ENCODE data around the gene CAMSAP1.

Gene CAMSAP1

GRCh38 chr9:135907006-135907430 lies 328 bp downstream of the CAMSAP1 start:
- Histone ChIP-seq H3K27me3 (ENCODE audit: control insufficient read depth in 5 of 5, insufficient read depth in 4 of 5, low read length in 5 of 5) (no peaks in the 10 kb centered on the region), H3K9me3 (ENCODE audit: control insufficient read depth in 5 of 5, low read length in 5 of 5) (peaks cover 0 to 4% (median 0%) of the 10 kb centered on the region in 5 donors), H3K4me1 (ENCODE audit: control insufficient read depth in 5 of 5, insufficient read depth in 5 of 5, low read length in 5 of 5) (peaks cover 13 to 48% (median 32%) of the 10 kb centered on the region in 5 donors), H3K36me3 (ENCODE audit: control insufficient read depth in 5 of 5, insufficient read depth in 5 of 5, low read length in 5 of 5) (peaks cover 0 to 13% (median 10%) of the 10 kb centered on the region in 5 donors), H3K27ac (ENCODE audit: low read depth, low read length) (no peak overlapping the region), H3K9ac (ENCODE audit: low read length in 5 of 5) (no peak overlapping the region), H3K4me3 (ENCODE audit: low read depth in 1 of 5, low read length in 5 of 5) (peak overlapping the region in 4 of 5 donors; percentile 55 to 70 (median 64))

GRCh38 chr9:135906291-135907005 lies 898 bp downstream of the CAMSAP1 start:
- peak overlapping the region; percentile 96 for H3K27ac ChIP-seq (ENCODE audit: low read depth, low read length)

GRCh38 chr9:135905380-135906258 lies 1.7 kb downstream of the CAMSAP1 start:
- Histone ChIP-seq H3K4me1 (ENCODE audit: control insufficient read depth in 5 of 5, insufficient read depth in 5 of 5, low read length in 5 of 5) (peaks cover 13 to 48% (median 32%) of the 10 kb centered on the region in 5 donors), H3K27ac (ENCODE audit: low read depth, low read length) (peak overlapping the region; percentile 96), H3K4me3 (ENCODE audit: low read depth in 1 of 5, low read length in 5 of 5) (peak overlapping the region; percentile 46 to 70 (median 61))

More at GRCh38 chr9:135906291-135907005, 898 bp downstream of the CAMSAP1 start:
- Histone ChIP-seq H3K9me3 (ENCODE audit: control insufficient read depth in 5 of 5, low read length in 5 of 5) (peaks cover 0 to 3% (median 0%) of the 10 kb centered on the region in 5 donors), H3K4me1 (ENCODE audit: control insufficient read depth in 5 of 5, insufficient read depth in 5 of 5, low read length in 5 of 5) (peaks cover 13 to 48% (median 32%) of the 10 kb centered on the region in 5 donors), H3K4me3 (ENCODE audit: low read depth in 1 of 5, low read length in 5 of 5) (peak overlapping the region; percentile 46 to 70 (median 61)), H3K9ac (ENCODE audit: low read length in 5 of 5) (peak overlapping the region in 4 of 5 donors; percentile 34 to 80 (median 53)), H3K27me3 (ENCODE audit: control insufficient read depth in 5 of 5, insufficient read depth in 4 of 5, low read length in 5 of 5) (no peaks in the 10 kb centered on the region), H3K36me3 (ENCODE audit: control insufficient read depth in 5 of 5, insufficient read depth in 5 of 5, low read length in 5 of 5) (peaks cover 0 to 8% (median 5%) of the 10 kb centered on the region in 5 donors)

GRCh38 chr9:135903786-135904520 lies 3.4 kb downstream of the CAMSAP1 start:
- peaks cover 13 to 40% (median 29%) of the 10 kb centered on the region in 5 donors for H3K4me1 ChIP-seq (ENCODE audit: control insufficient read depth in 5 of 5, insufficient read depth in 5 of 5, low read length in 5 of 5)
- no peak overlapping the region for H3K27ac ChIP-seq (ENCODE audit: low read depth, low read length)
- no peak overlapping the region for H3K4me3 ChIP-seq (ENCODE audit: low read depth in 1 of 5, low read length in 5 of 5)
- no peaks in the 10 kb centered on the region for H3K27me3 ChIP-seq (ENCODE audit: control insufficient read depth in 5 of 5, insufficient read depth in 4 of 5, low read length in 5 of 5)
- no peak overlapping the region for H3K9ac ChIP-seq (ENCODE audit: low read length in 5 of 5)
- peaks cover 0 to 3% (median 0%) of the 10 kb centered on the region in 5 donors for H3K9me3 ChIP-seq (ENCODE audit: control insufficient read depth in 5 of 5, low read length in 5 of 5)
- H3K36me3 ChIP-seq (ENCODE audit: control insufficient read depth in 5 of 5, insufficient read depth in 5 of 5, low read length in 5 of 5): no peaks in the 10 kb centered on the region

More at GRCh38 chr9:135905380-135906258, 1.7 kb downstream of the CAMSAP1 start:
- peaks cover 0 to 3% (median 0%) of the 10 kb centered on the region in 5 donors for H3K9me3 ChIP-seq (ENCODE audit: control insufficient read depth in 5 of 5, low read length in 5 of 5)
- H3K36me3 ChIP-seq (ENCODE audit: control insufficient read depth in 5 of 5, insufficient read depth in 5 of 5, low read length in 5 of 5): peaks cover 0 to under 1% (median 0%) of the 10 kb centered on the region in 5 donors
- peak overlapping the region in 3 of 5 donors; percentile 34 to 80 (median 44) for H3K9ac ChIP-seq (ENCODE audit: low read length in 5 of 5)
- H3K27me3 ChIP-seq (ENCODE audit: control insufficient read depth in 5 of 5, insufficient read depth in 4 of 5, low read length in 5 of 5): no peaks in the 10 kb centered on the region

- Histone ChIP-seq H3K27ac (ENCODE audit: low read depth, low read length) (no peak overlapping the region), H3K9ac (ENCODE audit: low read length in 5 of 5) (no peak overlapping the region), H3K4me3 (ENCODE audit: low read depth in 1 of 5, low read length in 5 of 5) (no peak overlapping the region), H3K4me1 (ENCODE audit: control insufficient read depth in 5 of 5, insufficient read depth in 5 of 5, low read length in 5 of 5) (peaks cover 9 to 33% (median 23%) of the 10 kb centered on the region in 5 donors), H3K36me3 (ENCODE audit: control insufficient read depth in 5 of 5, insufficient read depth in 5 of 5, low read length in 5 of 5) (no peaks in the 10 kb centered on the region), H3K27me3 (ENCODE audit: control insufficient read depth in 5 of 5, insufficient read depth in 4 of 5, low read length in 5 of 5) (no peaks in the 10 kb centered on the region), H3K9me3 (ENCODE audit: control insufficient read depth in 5 of 5, low read length in 5 of 5) (no peaks in the 10 kb centered on the region)
These were observed 4.0 kb downstream of the CAMSAP1 start for GRCh38 chr9:135903358-135903656.

GRCh38 chr9:135902655-135903357 lies 4.5 kb downstream of the CAMSAP1 start:
- Histone ChIP-seq H3K4me3 (ENCODE audit: low read depth in 1 of 5, low read length in 5 of 5) (no peak overlapping the region), H3K4me1 (ENCODE audit: control insufficient read depth in 5 of 5, insufficient read depth in 5 of 5, low read length in 5 of 5) (peaks cover 9 to 28% (median 18%) of the 10 kb centered on the region in 5 donors), H3K27me3 (ENCODE audit: control insufficient read depth in 5 of 5, insufficient read depth in 4 of 5, low read length in 5 of 5) (no peaks in the 10 kb centered on the region), H3K27ac (ENCODE audit: low read depth, low read length) (no peak overlapping the region), H3K9me3 (ENCODE audit: control insufficient read depth in 5 of 5, low read length in 5 of 5) (no peaks in the 10 kb centered on the region), H3K36me3 (ENCODE audit: control insufficient read depth in 5 of 5, insufficient read depth in 5 of 5, low read length in 5 of 5) (no peaks in the 10 kb centered on the region), H3K9ac (ENCODE audit: low read length in 5 of 5) (no peak overlapping the region)

GRCh38 chr9:135901826-135902225 lies 5.5 kb downstream of the CAMSAP1 start:
- no peaks in the 10 kb centered on the region for H3K36me3 ChIP-seq (ENCODE audit: control insufficient read depth in 5 of 5, insufficient read depth in 5 of 5, low read length in 5 of 5)
- H3K27ac ChIP-seq (ENCODE audit: low read depth, low read length): no peak overlapping the region
- H3K9me3 ChIP-seq (ENCODE audit: control insufficient read depth in 5 of 5, low read length in 5 of 5): no peaks in the 10 kb centered on the region
- H3K4me3 ChIP-seq (ENCODE audit: low read depth in 1 of 5, low read length in 5 of 5): no peak overlapping the region
- no peaks in the 10 kb centered on the region for H3K27me3 ChIP-seq (ENCODE audit: control insufficient read depth in 5 of 5, insufficient read depth in 4 of 5, low read length in 5 of 5)
- no peak overlapping the region for H3K9ac ChIP-seq (ENCODE audit: low read length in 5 of 5)
- H3K4me1 ChIP-seq (ENCODE audit: control insufficient read depth in 5 of 5, insufficient read depth in 5 of 5, low read length in 5 of 5): peaks cover 9 to 27% (median 18%) of the 10 kb centered on the region in 5 donors

GRCh38 chr9:135901031-135901758 lies 6.2 kb downstream of the CAMSAP1 start:
- peaks cover 9 to 23% (median 15%) of the 10 kb centered on the region in 5 donors for H3K4me1 ChIP-seq (ENCODE audit: control insufficient read depth in 5 of 5, insufficient read depth in 5 of 5, low read length in 5 of 5)

More at GRCh38 chr9:135901031-135901758, 6.2 kb downstream of the CAMSAP1 start:
- no peak overlapping the region for H3K4me3 ChIP-seq (ENCODE audit: low read depth in 1 of 5, low read length in 5 of 5)
- H3K9ac ChIP-seq (ENCODE audit: low read length in 5 of 5): no peak overlapping the region
- no peaks in the 10 kb centered on the region for H3K27me3 ChIP-seq (ENCODE audit: control insufficient read depth in 5 of 5, insufficient read depth in 4 of 5, low read length in 5 of 5)
- H3K27ac ChIP-seq (ENCODE audit: low read depth, low read length): no peak overlapping the region
- no peaks in the 10 kb centered on the region for H3K36me3 ChIP-seq (ENCODE audit: control insufficient read depth in 5 of 5, insufficient read depth in 5 of 5, low read length in 5 of 5)
- no peaks in the 10 kb centered on the region for H3K9me3 ChIP-seq (ENCODE audit: control insufficient read depth in 5 of 5, low read length in 5 of 5)
